GM12878 (cell line): Measurements from ENCODE around the gene CXXC1. TPM values are rescaled to one million over a fixed set of nuclear protein-coding genes. Genes with fewer than 3 reads are reported as not detected.

ENCODE experiments used
- ATAC-seq: fragments of 200-7000 bp; cut with Tn5 transposase; 3 replicates; pipeline ENCODE4 v1.9.1; 2020; ENCODE audit warnings: mild to moderate bottlenecking, moderate library complexity
- BruUV-seq: library from RNA; stranded (reverse); fragments of 400-500 nt; replicated peaks from 2 replicates; lab custom pipeline; 2021; lab: Mats Ljungman, UMichigan
- CTCF ChIA-PET: fragments of 300-600 bp; sonication (Branson Sonifier 250); formaldehyde crosslinking; extraction: SDS; loops from one replicate; lab custom pipeline; 2021; ENCODE audit warnings: inconsistent platforms; lab: Yijun Ruan, JAX
- POLR2A ChIA-PET: fragments of 350-600 bp; formaldehyde crosslinking; extraction: SDS; loops from one replicate; lab custom pipeline; 2021; ENCODE audit warnings: inconsistent platforms; lab: Charles Lee
- RAD21 ChIA-PET: fragments of 300-600 bp; sonication (Branson Sonifier 250); formaldehyde crosslinking; loops from one replicate; lab custom pipeline; 2023; ENCODE audit warnings: antibody characterized with exemption; ENCODE audit not compliant: unreplicated experiment; lab: Charles Lee
- SMC1A ChIA-PET: fragments of 300-600 bp; sonication (Branson Sonifier 250); formaldehyde crosslinking; loops from one replicate; lab custom pipeline; 2023; ENCODE audit not compliant: unreplicated experiment, uncharacterized antibody; lab: Charles Lee
- DNase-seq: peaks from one replicate; pipeline ENCODE4 v3.0.0-alpha.2; 2011; ENCODE audit warnings: low read depth, low spot score
- FAIRE-seq: peaks from 3 replicates; lab custom pipeline; 2011; peaks lifted over from hg19 to GRCh38; lab: Jason Lieb, UNC
- H2AFZ ChIP-seq: 2 replicates; pipeline ENCODE4 v1.6.0; 2011; ENCODE audit warnings: low read depth, low read length, control low read depth; ENCODE audit not compliant: control insufficient read depth
- H3K27ac ChIP-seq: 2 replicates; pipeline ENCODE4 v1.5.1; 2011; ENCODE audit warnings: control low read depth; ENCODE audit not compliant: control insufficient read depth, insufficient read depth
- H3K27me3 ChIP-seq, 2 experiments: replicated peaks in 1 of 2; 2 replicates each; pipeline versions ENCODE4 v1.6.0 to v1.6.1; 2011; ENCODE audit warnings: low read length in 1 of 2; ENCODE audit not compliant: control insufficient read depth in 2 of 2, insufficient read depth in 2 of 2
- H3K36me3 ChIP-seq, 2 experiments: 2 replicates each; pipeline ENCODE4 v1.5.1; 2011; ENCODE audit warnings: low read length in 1 of 2; ENCODE audit not compliant: control insufficient read depth in 2 of 2, insufficient read depth in 2 of 2
- H3K4me1 ChIP-seq: 2 replicates; pipeline ENCODE4 v1.6.1; 2011; ENCODE audit warnings: mild to moderate bottlenecking, low read length, moderate library complexity, mixed read lengths; ENCODE audit not compliant: control insufficient read depth, insufficient read depth
- H3K4me2 ChIP-seq: 2 replicates; pipeline ENCODE4 v1.6.0; 2011; ENCODE audit warnings: control low read depth; ENCODE audit not compliant: control insufficient read depth, insufficient read depth
- H3K4me3 ChIP-seq: fragments of 200-600 bp; sonication (generic); 2 replicates; pipeline ENCODE4 v1.5.1; 2016
- H3K79me2 ChIP-seq: 2 replicates; pipeline ENCODE4 v1.6.0; 2011; ENCODE audit warnings: low read length; ENCODE audit not compliant: control insufficient read depth, insufficient read depth
- H3K9ac ChIP-seq: 2 replicates; pipeline ENCODE4 v1.8.0; 2011; ENCODE audit warnings: low read length, control low read depth, mixed read lengths; ENCODE audit not compliant: control insufficient read depth, insufficient read depth
- H3K9me3 ChIP-seq: replicated peaks from 3 replicates; pipeline ENCODE4 v1.5.1; 2011; ENCODE audit warnings: mild to moderate bottlenecking, low read length; ENCODE audit not compliant: control insufficient read depth, insufficient read depth
- H4K20me1 ChIP-seq: 2 replicates; pipeline ENCODE4 v1.6.0; 2011; ENCODE audit not compliant: control insufficient read depth, insufficient read depth
- BCL3 ChIP-seq: IDR thresholded peaks from 2 replicates; pipeline ENCODE4 v1.6.1; 2011; ENCODE audit warnings: borderline replicate concordance, low read depth, mild to moderate bottlenecking, moderate library complexity, low read length; ENCODE audit not compliant: insufficient read depth, poor library complexity, severe bottlenecking
- CHD4 ChIP-seq: fragments of 200-600 bp; sonication (generic); IDR thresholded peaks from 2 replicates; pipeline ENCODE4 v1.6.1; 2016; ENCODE audit warnings: mild to moderate bottlenecking
- GABPA ChIP-seq: IDR thresholded peaks from 2 replicates; pipeline ENCODE4 v1.6.1; 2014; ENCODE audit warnings: antibody characterized with exemption, low read depth, mild to moderate bottlenecking, inconsistent platforms
- HDAC6 ChIP-seq: fragments of 200-600 bp; sonication (generic); IDR thresholded peaks from one replicate; pipeline ENCODE4 v1.8.0; 2017; ENCODE audit warnings: antibody characterized with exemption; ENCODE audit not compliant: unreplicated experiment
- MXI1 ChIP-seq: fragments of 150-350 bp; IDR thresholded peaks from 2 replicates; pipeline ENCODE4 v1.6.1; 2011; ENCODE audit warnings: low read depth, mild to moderate bottlenecking, inconsistent platforms, low read length, improper control_type of control experiment
- NFYB ChIP-seq: IDR thresholded peaks from 2 replicates; pipeline ENCODE4 v1.6.1; 2011; ENCODE audit warnings: low read depth, mild to moderate bottlenecking, low read length, improper control_type of control experiment, moderate library complexity; ENCODE audit not compliant: insufficient read depth
- POLR2AphosphoS2 ChIP-seq: IDR thresholded peaks from 2 replicates; pipeline ENCODE4 v1.6.1; 2011; ENCODE audit warnings: low read depth, mild to moderate bottlenecking, low read length, improper control_type of control experiment, moderate library complexity
- POLR2AphosphoS5 ChIP-seq: IDR thresholded peaks from 2 replicates; pipeline ENCODE4 v1.6.1; 2011; ENCODE audit warnings: mild to moderate bottlenecking, low read length, inconsistent platforms
- RAD21 ChIP-seq: IDR thresholded peaks from 2 replicates; pipeline ENCODE4 v1.6.1; 2011; ENCODE audit warnings: mild to moderate bottlenecking, low read depth, low read length, moderate library complexity; ENCODE audit not compliant: insufficient read depth
- REST ChIP-seq: IDR thresholded peaks from 2 replicates; pipeline ENCODE4 v1.6.1; 2012; ENCODE audit warnings: mild to moderate bottlenecking, low read depth, low read length
- WRNIP1 ChIP-seq: IDR thresholded peaks from 2 replicates; pipeline ENCODE4 v1.6.1; 2011; ENCODE audit warnings: low read depth, low read length, improper control_type of control experiment, borderline replicate concordance
- ZNF207 ChIP-seq: fragments of 450-650 bp; IDR thresholded peaks from 2 replicates; pipeline ENCODE4 v1.6.1; 2014; ENCODE audit warnings: antibody characterized with exemption, mild to moderate bottlenecking, borderline replicate concordance
- ZSCAN29 ChIP-seq: fragments of 450-650 bp; IDR thresholded peaks from 2 replicates; pipeline ENCODE4 v1.6.1; 2017; ENCODE audit warnings: mild to moderate bottlenecking, moderate library complexity
- WGBS: methylation state at CpG from one replicate; pipeline ENCODE4 v1.1.6; 2016; ENCODE audit warnings: low lambda C conversion rate; ENCODE audit not compliant: insufficient replicate concordance, insufficient coverage; ENCODE audit errors: missing lambda C conversion rate; 5-methylcytosine and 5-hydroxymethylcytosine counted together
- in situ Hi-C: fragments of 300-500 bp; cut with MboI; formaldehyde crosslinking; loops from 9 replicates; pipeline ENCODE4 v1.14.3; 2018; ENCODE audit warnings: mixed read lengths
- intact Hi-C: fragments of 100-400 bp; cut with micrococcal nuclease; formaldehyde crosslinking; loops from one replicate; pipeline ENCODE4 v1.14.2; 2022; ENCODE audit not compliant: unreplicated experiment
- polyA plus RNA-seq, 11 experiments: library from polyadenylated mRNA; depleted of rRNA in 4 of 11; unstranded in 6 of 11; stranded (reverse) in 5 of 11; fragments of >200 nt; fragmentation: Nextera tagmentation in 4 of 11; fragmentation: Illumina TruSeq in 1 of 11; extraction: Ambion mirVana in 4 of 11; extraction: Trizol in 1 of 11; gene quantifications; 1 replicate in 1 of 11; 2 replicates in 10 of 11; pipeline versions ENCODE4 v1.2.1 to v1.2.3, GENCODE V29; 2011 to 2016; ENCODE audit warnings: inconsistent platforms in 2 of 11, missing spikeins in 2 of 11, low read depth in 1 of 11
- total RNA-seq, 4 experiments: library from RNA; depleted of rRNA in 3 of 4; stranded (reverse); fragments of >200 nt in 3 of 4; fragmentation: Illumina TruSeq in 1 of 4; extraction: Trizol in 1 of 4; gene quantifications; 2 replicates each; pipeline versions ENCODE4 v1.2.1 to v1.2.3, GENCODE V29; 2013 to 2021

Gene CXXC1
- total and polyA plus RNA-seq, 10 of the 15 experiments (the other 5 are each of a cell fraction or from before 2014, with no cell fraction given): 9.2 to 180 (median 93.8) TPM

GRCh38 chr18:50284255-50284885 lies 3.1 kb downstream of the CXXC1 start:
- in situ Hi-C loops (loop anchor here (10.0 to 25.0 kb wide), 3 partner anchors 70 to 1472 kb away; no protein-coding TSS in a partner anchor), intact Hi-C loops (loop anchor here (5.0 to 10.0 kb wide), 2 partner anchors 797 to 1330 kb away; partner anchors contain the start of genes C18orf32 and SMAD7)
- FAIRE-seq (no peak), ATAC-seq (no peak), DNase-seq (no peak)
- no peak overlapping the region for H3K4me3 ChIP-seq
- H3K4me1 ChIP-seq: peaks cover 17% of the 10 kb centered on the region
- H3K27me3 ChIP-seq: no peaks in the 10 kb centered on the region
- ChIA-PET CTCF (no interaction called here), SMC1A (interaction anchor here (1.2 kb wide), 1 partner anchor 73 kb away, joined by 4 read pairs; no protein-coding TSS in a partner anchor), RAD21 (interaction anchor here (3.9 kb wide), 1 partner anchor 72 kb away, joined by 49 read pairs; no protein-coding TSS in a partner anchor), POLR2A (no interaction called here)
- no peaks in the 10 kb centered on the region for H3K9me3 ChIP-seq
- peaks cover 42% of the 10 kb centered on the region for H3K79me2 ChIP-seq
- H3K4me2 ChIP-seq: no peak overlapping the region
- no peaks in the 10 kb centered on the region for H4K20me1 ChIP-seq
- H3K27ac ChIP-seq: no peak overlapping the region
- no peak for TF ChIP-seq GABPA
- TF ChIP-seq HDAC6: no peak
- no peak for TF ChIP-seq POLR2AphosphoS5
- TF ChIP-seq ZNF207: no peak
- no peak for TF ChIP-seq REST
- TF ChIP-seq WRNIP1: no peak
- no peak for TF ChIP-seq BCL3
- no peak for TF ChIP-seq POLR2AphosphoS2
- no peak for TF ChIP-seq MXI1
- TF ChIP-seq CHD4: no peak
- no peak for TF ChIP-seq NFYB
- no peak for TF ChIP-seq ZSCAN29
- no peak for TF ChIP-seq RAD21
- no TSS peak for BruUV-seq
- WGBS: over 99% methylated on average over 15 of the region's 15 CpGs
- peaks cover 20 to 34% of the 10 kb centered on the region in 2 experiments; a peak in 3 of 4 replicates for H3K36me3 ChIP-seq
- H3K9ac ChIP-seq: no peak overlapping the region
- no peak overlapping the region for H2AFZ ChIP-seq
